HFFc6 (cell line): Measurements from ENCODE around the gene CLIP4. TPM values are rescaled to one million over a fixed set of nuclear protein-coding genes. Genes with fewer than 3 reads are reported as not detected.

Source experiments
- DNase-seq: peaks from one replicate; pipeline ENCODE4 v3.0.0-alpha.2; 2018
- H3K27ac Mint-ChIP-seq: 2 replicates; pipeline ENCODE4 v1.8.0; 2020; ENCODE audit warnings: mild to moderate bottlenecking, mixed read lengths
- H3K27me3 Mint-ChIP-seq: 2 replicates; pipeline ENCODE4 v1.8.0; 2021; ENCODE audit warnings: mild to moderate bottlenecking, moderate library complexity, mixed read lengths; ENCODE audit not compliant: insufficient read depth
- H3K36me3 Mint-ChIP-seq: 2 replicates; pipeline ENCODE4 v1.8.0; 2021; ENCODE audit warnings: low read depth, mixed read lengths
- H3K4me1 Mint-ChIP-seq: 2 replicates; pipeline ENCODE4 v1.8.0; 2020; ENCODE audit warnings: low read depth, mixed read lengths
- H3K4me3 Mint-ChIP-seq: 2 replicates; pipeline ENCODE4 v1.8.0; 2020; ENCODE audit warnings: mild to moderate bottlenecking, moderate library complexity, mixed read lengths
- H3K9me3 Mint-ChIP-seq: 2 replicates; pipeline ENCODE4 v1.8.0; 2020; ENCODE audit warnings: mild to moderate bottlenecking, mixed read lengths
- total RNA-seq, 6 experiments: library from RNA; stranded (reverse); fragmentation: NEBNext Ultra II Directional; extraction: Animal tissue kit (Norgen Biotek cat#: 25700); gene quantifications; 2 replicates in 1 of 6; 3 replicates in 5 of 6; pipeline ENCODE4 v1.2.3, GENCODE V29; 2021
- TF ChIP-seq, protein P1 (sequence below): fragments of 200-600 bp; sonication (generic); IDR thresholded peaks from 2 replicates; pipeline ENCODE4 v1.5.0; 2021; ENCODE audit warnings: antibody characterized with exemption, mild to moderate bottlenecking

Gene CLIP4
- total RNA-seq, 6 experiments from 2014 or later: 33.7 to 40.9 (median 36.6) TPM

DNA sequence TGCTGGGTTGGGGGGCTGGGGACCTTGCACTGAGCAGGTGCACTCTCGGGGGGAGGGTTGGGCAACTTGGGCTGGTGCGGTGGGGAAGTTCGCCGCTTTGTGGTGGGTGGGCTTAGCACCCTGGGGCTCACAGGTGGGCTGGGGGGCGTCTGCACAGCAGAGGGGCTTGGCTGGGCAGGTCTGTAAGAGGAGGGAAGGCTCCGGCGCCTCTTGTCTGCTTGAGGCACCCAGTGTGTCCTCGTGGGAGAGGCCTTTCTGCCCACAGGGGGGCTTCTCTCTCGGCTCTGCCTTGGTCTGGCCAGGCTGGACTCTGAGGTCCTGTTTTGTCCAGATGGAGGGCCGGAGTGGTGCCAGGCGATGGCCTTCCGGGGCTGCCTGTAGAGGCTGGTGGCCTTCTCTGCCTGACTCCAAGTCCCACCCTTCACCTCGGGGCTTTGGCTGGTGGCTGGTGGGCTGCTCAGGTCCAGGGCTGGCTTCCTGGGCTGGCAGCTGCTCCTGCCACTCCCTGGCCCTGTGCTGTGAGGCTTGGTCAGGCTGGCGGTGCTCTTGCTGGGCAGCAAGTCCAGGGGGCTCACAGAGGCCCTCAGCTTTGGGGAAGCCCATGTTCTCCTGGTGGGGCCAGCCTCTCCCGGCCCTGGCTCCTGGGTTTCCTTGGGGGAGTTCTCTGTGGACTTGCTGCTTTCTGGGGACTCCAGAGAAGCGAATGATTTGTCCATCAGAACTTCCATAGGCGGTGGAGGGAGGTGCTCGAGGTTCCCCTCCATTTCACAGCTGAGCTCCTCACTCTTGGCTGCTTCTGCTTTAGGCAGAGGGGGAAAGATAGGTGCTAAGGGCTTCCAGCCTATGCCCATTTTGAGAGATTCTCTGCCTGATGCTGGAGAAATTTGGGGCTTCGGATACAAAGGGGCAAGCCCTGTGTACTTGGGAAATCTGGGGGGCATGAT is 43.9 kb upstream of the CLIP4 start:
- no peaks in the 10 kb centered on the region for H3K36me3 Mint-ChIP-seq
- H3K4me3 Mint-ChIP-seq: no peak overlapping the region
- TF ChIP-seq, protein P1, sequence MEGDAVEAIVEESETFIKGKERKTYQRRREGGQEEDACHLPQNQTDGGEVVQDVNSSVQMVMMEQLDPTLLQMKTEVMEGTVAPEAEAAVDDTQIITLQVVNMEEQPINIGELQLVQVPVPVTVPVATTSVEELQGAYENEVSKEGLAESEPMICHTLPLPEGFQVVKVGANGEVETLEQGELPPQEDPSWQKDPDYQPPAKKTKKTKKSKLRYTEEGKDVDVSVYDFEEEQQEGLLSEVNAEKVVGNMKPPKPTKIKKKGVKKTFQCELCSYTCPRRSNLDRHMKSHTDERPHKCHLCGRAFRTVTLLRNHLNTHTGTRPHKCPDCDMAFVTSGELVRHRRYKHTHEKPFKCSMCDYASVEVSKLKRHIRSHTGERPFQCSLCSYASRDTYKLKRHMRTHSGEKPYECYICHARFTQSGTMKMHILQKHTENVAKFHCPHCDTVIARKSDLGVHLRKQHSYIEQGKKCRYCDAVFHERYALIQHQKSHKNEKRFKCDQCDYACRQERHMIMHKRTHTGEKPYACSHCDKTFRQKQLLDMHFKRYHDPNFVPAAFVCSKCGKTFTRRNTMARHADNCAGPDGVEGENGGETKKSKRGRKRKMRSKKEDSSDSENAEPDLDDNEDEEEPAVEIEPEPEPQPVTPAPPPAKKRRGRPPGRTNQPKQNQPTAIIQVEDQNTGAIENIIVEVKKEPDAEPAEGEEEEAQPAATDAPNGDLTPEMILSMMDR: no peak
- peaks cover 5% of the 10 kb centered on the region for H3K4me1 Mint-ChIP-seq
- H3K27ac Mint-ChIP-seq: no peak overlapping the region
- H3K9me3 Mint-ChIP-seq: no peaks in the 10 kb centered on the region
- DNase-seq: no peak
- H3K27me3 Mint-ChIP-seq: peaks cover 11% of the 10 kb centered on the region

DNA sequence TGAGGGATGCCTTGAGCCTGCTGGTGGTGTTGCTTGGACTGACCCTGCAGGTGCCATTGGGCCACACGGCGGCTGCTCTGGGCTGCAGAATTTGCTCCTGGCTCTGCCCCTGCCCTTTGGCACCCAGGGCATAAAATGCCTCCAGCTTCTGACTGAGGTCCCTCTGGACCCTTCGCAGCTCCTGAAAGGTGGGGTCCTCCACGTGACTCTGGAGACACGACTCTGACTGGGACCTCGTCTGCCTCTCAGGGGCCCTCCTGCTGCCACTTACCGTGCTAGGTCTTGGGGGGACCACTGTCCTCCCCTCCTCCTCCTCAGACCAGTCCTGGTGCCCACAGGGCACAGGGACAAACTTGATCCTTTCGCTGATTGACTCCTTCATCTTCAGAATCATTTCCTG is 43.0 kb upstream of the CLIP4 start:
- H3K36me3 Mint-ChIP-seq: no peaks in the 10 kb centered on the region
- DNase-seq: no peak
- TF ChIP-seq, protein P1: no peak
- H3K9me3 Mint-ChIP-seq: no peaks in the 10 kb centered on the region
- no peak overlapping the region for H3K4me3 Mint-ChIP-seq
- peaks cover 12% of the 10 kb centered on the region for H3K4me1 Mint-ChIP-seq
- H3K27ac Mint-ChIP-seq: no peak overlapping the region
- H3K27me3 Mint-ChIP-seq: peaks cover 11% of the 10 kb centered on the region

DNA sequence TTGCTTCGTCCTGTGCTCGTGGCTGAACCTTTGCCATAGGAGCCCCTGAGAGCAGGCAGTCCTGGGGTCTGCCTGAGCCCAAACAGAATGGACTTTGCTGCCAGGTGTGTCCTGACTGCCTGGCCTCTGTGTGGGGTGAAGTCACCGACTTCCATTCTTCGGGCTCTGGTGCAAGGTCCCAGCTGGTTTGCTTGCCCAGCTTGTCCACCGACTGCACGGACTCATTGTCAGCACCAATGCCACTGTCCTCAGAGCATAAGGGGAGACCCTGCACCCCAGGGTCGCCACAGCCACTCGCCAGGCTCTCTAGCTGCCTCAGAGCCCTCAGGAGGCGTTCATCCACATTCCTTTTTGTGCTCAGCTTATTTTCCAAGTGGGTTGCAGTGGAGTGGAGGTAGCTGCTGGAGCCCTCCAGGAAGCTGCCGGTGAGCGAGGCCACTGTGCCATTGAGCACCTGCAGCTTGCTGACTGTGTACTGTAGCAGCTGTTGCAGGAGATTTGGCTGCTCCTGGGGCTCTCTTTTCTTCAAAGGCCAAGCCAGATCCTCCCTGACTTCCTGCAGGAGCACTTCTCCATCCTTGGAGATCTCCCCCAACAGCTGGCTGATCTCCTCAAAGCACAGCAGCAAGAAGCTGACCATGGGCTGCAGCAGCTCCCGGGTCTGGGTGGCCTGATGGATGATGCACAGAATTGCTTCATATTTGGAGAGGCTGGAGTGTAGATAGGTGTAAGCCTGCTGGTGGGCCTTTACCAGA is 42.1 kb upstream of the CLIP4 start:
- no peak overlapping the region for H3K27ac Mint-ChIP-seq
- no peak for DNase-seq
- H3K9me3 Mint-ChIP-seq: no peaks in the 10 kb centered on the region
- peaks cover 12% of the 10 kb centered on the region for H3K4me1 Mint-ChIP-seq
- no peak overlapping the region for H3K4me3 Mint-ChIP-seq
- TF ChIP-seq, protein P1: no peak
- H3K27me3 Mint-ChIP-seq: peaks cover 11% of the 10 kb centered on the region
- no peaks in the 10 kb centered on the region for H3K36me3 Mint-ChIP-seq

DNA sequence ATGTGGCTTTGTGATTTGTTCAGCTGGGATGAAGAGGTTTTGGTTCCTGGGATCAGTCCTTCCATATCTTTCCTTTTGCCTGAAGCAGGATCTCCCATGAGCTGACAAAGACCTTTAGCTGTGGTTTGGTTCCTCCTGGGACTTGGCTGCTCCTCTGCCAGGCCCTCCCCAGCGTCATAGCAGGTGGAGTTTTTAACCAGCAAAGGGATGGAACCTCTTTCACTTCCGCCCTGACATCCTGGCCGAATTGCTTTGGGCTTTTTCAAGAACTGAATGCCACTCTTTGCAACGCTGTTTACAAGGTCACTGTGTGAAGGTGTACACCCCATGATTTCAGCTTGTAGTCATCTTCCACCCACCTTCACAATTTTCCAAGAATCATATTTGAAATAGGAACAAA is 41.3 kb upstream of the CLIP4 start:
- no peaks in the 10 kb centered on the region for H3K36me3 Mint-ChIP-seq
- peaks cover 10% of the 10 kb centered on the region for H3K27me3 Mint-ChIP-seq
- no peak for DNase-seq
- no peak overlapping the region for H3K4me3 Mint-ChIP-seq
- no peaks in the 10 kb centered on the region for H3K9me3 Mint-ChIP-seq
- no peak overlapping the region for H3K27ac Mint-ChIP-seq
- TF ChIP-seq, protein P1: no peak
- H3K4me1 Mint-ChIP-seq: peaks cover 12% of the 10 kb centered on the region

DNA sequence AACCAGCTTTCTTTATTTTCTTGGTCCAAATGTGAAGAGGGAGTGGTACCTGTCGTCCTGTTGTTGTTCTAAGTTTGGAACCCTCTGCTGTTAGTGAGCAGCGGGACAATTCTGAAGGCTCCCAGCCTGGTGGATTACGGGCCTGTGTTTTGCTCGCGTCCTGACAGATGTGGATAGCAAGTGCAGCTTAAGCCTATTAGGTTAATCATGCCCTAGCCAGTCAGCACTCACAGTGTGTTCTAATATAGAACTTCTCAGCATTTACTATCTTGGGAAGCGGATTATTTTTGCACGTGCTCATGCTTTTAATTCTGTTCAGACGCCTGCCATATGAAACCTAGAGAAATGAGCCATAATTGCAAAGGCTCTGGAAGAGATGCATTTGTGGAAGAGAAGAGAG is 40.8 kb upstream of the CLIP4 start, which contains the start of gene PCARE:
Gene PCARE, minus strand, starts transcription at position 113 of the 400 bp plus-strand sequence. CDS start 262 bp downstream, outside the sequence.
- TF ChIP-seq, protein P1: no peak

More for the DNA sequence above, 40.8 kb upstream of the CLIP4 start, which contains the start of gene PCARE:
- peaks cover 12% of the 10 kb centered on the region for H3K4me1 Mint-ChIP-seq
- H3K27ac Mint-ChIP-seq: no peak within 1 kb of the TSS
- H3K27me3 Mint-ChIP-seq: peaks cover 8% of the 10 kb centered on the region
- no peaks in the 10 kb centered on the region for H3K36me3 Mint-ChIP-seq
- no peak within 1 kb of the TSS for H3K4me3 Mint-ChIP-seq
- no peaks in the 10 kb centered on the region for H3K9me3 Mint-ChIP-seq
- no peak for DNase-seq
